22Rv1 (cell line): ENCODE results near the gene MAN1A1.

Experiments
- H3K27ac ChIP-seq: fragments of 450-650 bp; 2 replicates; pipeline ENCODE4 v1.5.1; 2017
- CTCF ChIP-seq: fragments of 450-650 bp; IDR thresholded peaks from 2 replicates; pipeline ENCODE4 v1.5.1; 2017; ENCODE audit warnings: mild to moderate bottlenecking
- ZFX ChIP-seq: fragments of 450-650 bp; IDR thresholded peaks from 2 replicates; pipeline ENCODE4 v1.6.1; 2017; ENCODE audit warnings: antibody characterized with exemption, borderline replicate concordance

Gene MAN1A1

GRCh38 chr6:119128252-119128912 lies 221.2 kb downstream of the MAN1A1 start:
- H3K27ac ChIP-seq: no peak overlapping the region
- TF ChIP-seq CTCF (no peak), ZFX (no peak)

GRCh38 chr6:119127627-119128026 lies 221.9 kb downstream of the MAN1A1 start:
- TF ChIP-seq CTCF (no peak), ZFX (no peak)
- H3K27ac ChIP-seq: no peak overlapping the region
